Mononuclear cell (primary cell): ENCODE data around the gene AFF3. TPM values are rescaled to one million over a fixed set of nuclear protein-coding genes. Genes with fewer than 3 reads are reported as not detected.

Source experiments
- H3K27me3 ChIP-seq: 2 replicates; pipeline ENCODE4 v1.6.0; 2011; ENCODE audit warnings: low read length, control low read depth; ENCODE audit not compliant: insufficient read depth
- H3K4me1 ChIP-seq: 2 replicates; pipeline ENCODE4 v1.5.1; 2011; ENCODE audit warnings: mild to moderate bottlenecking, low read length, control low read depth; ENCODE audit not compliant: insufficient read depth
- H3K4me3 ChIP-seq: 2 replicates; pipeline ENCODE4 v1.5.1; 2011; ENCODE audit warnings: mild to moderate bottlenecking, low read length, moderate library complexity
- H3K9me3 ChIP-seq: 2 replicates; pipeline ENCODE4 v1.5.1; 2011; ENCODE audit warnings: low read depth, mild to moderate bottlenecking, control low read depth, low read length
- total RNA-seq: library from RNA; depleted of rRNA; stranded (reverse); fragments of >200 nt; gene quantifications from one replicate; pipeline ENCODE4 v1.2.3, GENCODE V29; 2012

Gene AFF3, protein sequence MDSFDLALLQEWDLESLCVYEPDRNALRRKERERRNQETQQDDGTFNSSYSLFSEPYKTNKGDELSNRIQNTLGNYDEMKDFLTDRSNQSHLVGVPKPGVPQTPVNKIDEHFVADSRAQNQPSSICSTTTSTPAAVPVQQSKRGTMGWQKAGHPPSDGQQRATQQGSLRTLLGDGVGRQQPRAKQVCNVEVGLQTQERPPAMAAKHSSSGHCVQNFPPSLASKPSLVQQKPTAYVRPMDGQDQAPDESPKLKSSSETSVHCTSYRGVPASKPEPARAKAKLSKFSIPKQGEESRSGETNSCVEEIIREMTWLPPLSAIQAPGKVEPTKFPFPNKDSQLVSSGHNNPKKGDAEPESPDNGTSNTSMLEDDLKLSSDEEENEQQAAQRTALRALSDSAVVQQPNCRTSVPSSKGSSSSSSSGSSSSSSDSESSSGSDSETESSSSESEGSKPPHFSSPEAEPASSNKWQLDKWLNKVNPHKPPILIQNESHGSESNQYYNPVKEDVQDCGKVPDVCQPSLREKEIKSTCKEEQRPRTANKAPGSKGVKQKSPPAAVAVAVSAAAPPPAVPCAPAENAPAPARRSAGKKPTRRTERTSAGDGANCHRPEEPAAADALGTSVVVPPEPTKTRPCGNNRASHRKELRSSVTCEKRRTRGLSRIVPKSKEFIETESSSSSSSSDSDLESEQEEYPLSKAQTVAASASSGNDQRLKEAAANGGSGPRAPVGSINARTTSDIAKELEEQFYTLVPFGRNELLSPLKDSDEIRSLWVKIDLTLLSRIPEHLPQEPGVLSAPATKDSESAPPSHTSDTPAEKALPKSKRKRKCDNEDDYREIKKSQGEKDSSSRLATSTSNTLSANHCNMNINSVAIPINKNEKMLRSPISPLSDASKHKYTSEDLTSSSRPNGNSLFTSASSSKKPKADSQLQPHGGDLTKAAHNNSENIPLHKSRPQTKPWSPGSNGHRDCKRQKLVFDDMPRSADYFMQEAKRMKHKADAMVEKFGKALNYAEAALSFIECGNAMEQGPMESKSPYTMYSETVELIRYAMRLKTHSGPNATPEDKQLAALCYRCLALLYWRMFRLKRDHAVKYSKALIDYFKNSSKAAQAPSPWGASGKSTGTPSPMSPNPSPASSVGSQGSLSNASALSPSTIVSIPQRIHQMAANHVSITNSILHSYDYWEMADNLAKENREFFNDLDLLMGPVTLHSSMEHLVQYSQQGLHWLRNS (N-terminal part only)
- 21.9 TPM for total RNA-seq

DNA sequence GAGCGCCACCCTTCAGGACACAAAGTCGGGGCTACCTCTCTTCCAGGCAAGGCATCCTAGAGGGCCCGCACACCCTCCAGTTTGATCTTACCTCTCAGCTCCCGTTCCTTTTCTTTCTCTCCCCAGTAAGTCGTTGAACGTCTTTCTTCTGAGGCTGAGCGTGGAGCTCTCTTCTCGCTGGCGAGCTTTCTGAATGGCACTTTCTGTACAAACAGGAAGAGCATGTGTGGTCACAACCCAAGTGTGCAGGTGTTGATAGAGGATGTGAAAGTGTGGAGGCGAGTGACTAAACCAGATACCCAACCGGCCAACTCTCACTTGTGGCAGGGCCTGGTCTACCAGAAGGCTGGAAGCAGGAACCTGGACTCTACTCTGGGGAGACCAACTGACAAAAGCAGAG lies at the start of gene AFF3:
Gene AFF3, minus strand, starts transcription at position 198 of the 400 bp plus-strand sequence. CDS start 38,136 bp downstream, outside the sequence.
- Histone ChIP-seq H3K4me3 (peak within 1 kb of the TSS; percentile 54), H3K27me3 (no peaks in the 10 kb centered on the region), H3K9me3 (no peaks in the 10 kb centered on the region), H3K4me1 (peaks cover 53% of the 10 kb centered on the region)

DNA sequence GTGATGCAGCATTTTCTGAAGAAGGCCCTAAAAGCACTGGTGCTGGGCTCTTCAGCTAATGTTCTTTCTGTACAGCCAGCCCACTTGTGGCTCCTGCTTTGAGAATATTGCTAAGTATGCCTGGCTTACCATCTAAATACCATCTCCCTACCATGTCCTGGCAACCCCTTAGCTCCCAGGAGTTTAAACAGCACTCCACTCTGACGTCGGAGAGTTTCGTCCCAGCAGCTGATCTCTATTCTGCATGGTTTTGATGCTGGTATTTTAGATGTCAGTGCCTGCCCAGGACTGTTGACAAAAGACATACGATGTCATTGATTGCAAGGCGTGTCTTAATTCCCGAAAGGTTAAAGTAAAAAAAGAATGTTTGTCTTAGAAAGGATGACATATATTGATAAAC lies 47.0 kb upstream of the AFF3 start:
- no peak overlapping the region for H3K4me3 ChIP-seq
- H3K9me3 ChIP-seq, result no peaks in the 10 kb centered on the region
- H3K27me3 ChIP-seq, result no peaks in the 10 kb centered on the region
- H3K4me1 ChIP-seq, result peaks cover 48% of the 10 kb centered on the region

DNA sequence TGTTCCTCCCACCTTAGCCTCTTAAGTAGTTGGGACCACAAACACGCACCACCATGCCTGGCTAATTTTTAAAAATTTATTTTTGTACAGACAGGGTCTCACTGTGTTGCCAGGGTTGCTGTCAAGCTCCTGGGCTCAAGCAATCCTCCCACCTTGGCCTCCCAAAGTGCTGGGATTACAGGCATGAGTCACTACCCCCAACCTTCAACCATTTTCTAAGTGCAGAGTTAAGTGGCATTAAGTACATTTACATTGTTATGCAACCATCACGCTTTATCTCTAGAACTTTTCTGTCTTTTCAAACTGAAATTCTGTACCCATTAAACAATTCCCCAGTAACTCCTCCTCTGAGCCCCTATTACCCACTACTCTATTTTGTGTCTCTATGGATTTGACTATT lies 45.9 kb upstream of the AFF3 start:
- H3K4me1 ChIP-seq, result peaks cover 48% of the 10 kb centered on the region
- H3K27me3 ChIP-seq, result no peaks in the 10 kb centered on the region
- H3K4me3 ChIP-seq, result no peak overlapping the region
- H3K9me3 ChIP-seq, result no peaks in the 10 kb centered on the region

DNA sequence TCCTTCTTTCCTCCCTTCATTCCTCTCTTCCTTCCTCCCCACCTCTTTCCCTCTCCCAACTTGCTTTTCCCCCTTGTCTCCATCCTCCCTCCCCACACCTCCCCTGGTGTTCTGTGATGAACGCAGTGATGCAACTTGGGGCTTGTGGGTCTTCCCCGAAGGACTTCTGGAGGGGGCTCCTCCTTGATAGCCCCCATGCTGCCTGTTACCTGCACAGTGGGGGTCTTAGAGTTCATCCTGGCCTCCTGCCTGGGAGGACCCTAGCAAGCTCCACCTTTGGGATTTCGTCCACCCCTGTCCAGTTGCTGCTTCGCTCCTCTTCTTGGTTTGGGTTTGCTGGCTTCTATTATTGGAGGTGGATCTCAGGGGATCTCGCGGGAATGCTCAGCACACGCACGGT lies 43.7 kb upstream of the AFF3 start:
- no peak overlapping the region for H3K4me3 ChIP-seq
- peaks cover 39% of the 10 kb centered on the region for H3K4me1 ChIP-seq
- no peaks in the 10 kb centered on the region for H3K27me3 ChIP-seq
- no peaks in the 10 kb centered on the region for H3K9me3 ChIP-seq

DNA sequence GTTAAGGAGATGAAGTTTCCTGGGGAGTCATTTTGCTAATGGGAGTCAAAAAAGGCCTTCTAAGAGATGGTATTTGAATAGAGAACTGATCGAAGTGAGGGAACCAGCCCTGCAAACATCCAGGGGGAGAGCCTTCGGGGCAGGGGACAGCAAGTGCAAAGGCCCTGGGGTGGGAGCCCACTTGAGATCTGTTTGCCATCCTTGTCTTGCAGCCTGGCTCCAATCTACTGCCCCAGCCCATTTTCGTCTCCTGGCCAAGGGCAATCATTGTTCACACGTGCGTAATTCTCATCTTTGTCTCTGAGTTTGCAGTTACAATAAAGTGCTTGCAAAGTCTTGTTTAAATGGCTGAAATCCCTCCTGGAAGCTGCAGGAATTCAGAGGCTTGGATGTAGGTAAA lies 43.1 kb upstream of the AFF3 start:
- Histone ChIP-seq H3K27me3 (no peaks in the 10 kb centered on the region), H3K4me3 (no peak overlapping the region), H3K9me3 (no peaks in the 10 kb centered on the region), H3K4me1 (peaks cover 39% of the 10 kb centered on the region)

DNA sequence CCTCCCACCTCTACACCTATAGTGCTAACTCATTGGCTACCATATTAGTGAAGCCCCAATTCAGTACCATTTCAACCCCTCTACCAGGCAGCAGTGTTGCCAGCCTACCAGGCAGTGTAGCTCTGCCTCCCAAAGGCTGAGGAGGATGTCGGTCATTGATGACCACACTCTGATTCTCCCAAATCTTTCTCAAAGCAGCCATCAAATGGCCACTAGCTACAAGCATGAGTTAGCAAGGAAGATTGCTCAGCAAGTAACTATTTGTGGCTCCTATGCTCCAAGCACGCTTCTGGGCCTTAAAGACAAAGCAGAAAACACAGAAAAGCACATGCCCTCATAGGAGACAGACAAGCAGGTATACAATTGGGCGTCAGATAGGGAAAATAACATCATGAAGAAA lies 42.7 kb upstream of the AFF3 start:
- Histone ChIP-seq H3K4me3 (no peak overlapping the region), H3K27me3 (no peaks in the 10 kb centered on the region), H3K4me1 (peaks cover 39% of the 10 kb centered on the region), H3K9me3 (no peaks in the 10 kb centered on the region)

DNA sequence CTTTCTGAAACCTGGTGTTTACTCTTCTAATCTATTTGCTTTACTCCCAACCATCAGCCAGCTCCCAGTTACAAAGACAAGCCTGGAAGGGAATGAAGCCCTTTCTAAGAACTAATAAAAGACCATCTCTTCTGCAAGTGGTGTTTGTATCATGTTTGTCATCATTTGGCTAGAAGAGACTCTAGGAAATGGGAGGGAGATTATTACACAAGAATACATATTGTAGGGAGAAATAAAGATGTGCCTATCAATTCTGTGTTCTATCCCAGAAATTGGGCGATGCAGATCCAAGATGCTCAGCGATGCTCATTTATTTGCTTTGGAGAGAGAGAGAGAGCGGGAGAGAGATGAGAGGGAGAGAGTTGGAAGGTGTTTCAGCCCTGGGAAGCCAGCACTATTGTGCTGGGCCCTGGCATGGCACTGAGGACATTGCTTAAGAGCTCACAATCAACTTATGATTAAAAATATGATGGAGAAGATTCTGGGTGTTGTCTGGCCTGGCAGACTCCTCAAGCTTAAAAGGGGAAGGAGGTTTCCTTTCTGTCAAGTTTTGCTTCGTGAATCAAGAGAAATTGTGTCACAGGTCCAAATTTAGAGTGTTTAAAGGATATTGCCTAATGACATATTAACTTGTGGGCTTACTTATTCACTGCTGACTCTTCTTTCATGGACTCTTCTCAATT lies 41.8 kb upstream of the AFF3 start:
- no peaks in the 10 kb centered on the region for H3K27me3 ChIP-seq
- H3K9me3 ChIP-seq, result no peaks in the 10 kb centered on the region
- peaks cover 39% of the 10 kb centered on the region for H3K4me1 ChIP-seq
- H3K4me3 ChIP-seq, result no peak overlapping the region

DNA sequence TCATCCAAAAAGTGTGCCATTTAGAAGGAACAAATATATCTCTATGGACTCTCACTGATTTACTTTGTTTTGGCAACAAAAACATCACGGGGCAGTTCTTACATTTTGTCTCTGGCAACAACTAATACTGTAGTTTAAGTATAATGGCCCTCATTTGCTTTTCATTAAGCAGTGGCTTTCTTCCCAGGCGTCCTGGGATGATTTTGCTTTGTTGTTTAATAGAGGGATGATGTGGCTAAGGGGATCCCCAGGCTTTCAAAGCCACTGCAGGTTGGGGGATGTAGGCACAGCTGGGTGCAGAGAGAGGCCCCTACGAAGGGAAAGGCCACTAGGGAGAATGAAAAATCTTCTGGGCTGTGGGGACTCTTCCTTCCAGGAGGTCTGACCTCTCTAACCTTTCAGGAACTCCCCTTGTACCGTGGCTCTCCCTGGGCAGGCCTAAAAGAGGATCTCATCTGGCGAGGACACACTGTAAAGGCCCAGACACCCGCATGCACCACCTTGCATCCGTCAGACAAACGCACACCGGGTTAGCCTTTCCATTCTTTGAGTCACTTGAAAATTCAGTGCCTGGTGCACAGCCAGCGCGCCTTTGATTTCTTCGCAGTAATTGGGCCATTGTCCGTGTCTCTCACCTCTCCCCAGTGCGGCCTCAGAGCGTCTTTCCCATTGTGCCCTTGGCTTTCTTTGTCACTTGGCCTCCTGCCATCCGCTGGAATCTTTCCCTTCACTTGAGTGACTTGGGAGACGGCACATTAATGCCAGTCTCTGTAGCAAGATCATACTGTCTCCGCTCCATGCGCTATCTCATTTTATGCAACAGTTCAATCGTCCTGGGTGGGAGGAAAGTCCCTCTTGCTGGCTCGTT lies 40.3 kb upstream of the AFF3 start:
- H3K27me3 ChIP-seq, result no peaks in the 10 kb centered on the region
- H3K4me3 ChIP-seq, result no peak overlapping the region

DNA sequence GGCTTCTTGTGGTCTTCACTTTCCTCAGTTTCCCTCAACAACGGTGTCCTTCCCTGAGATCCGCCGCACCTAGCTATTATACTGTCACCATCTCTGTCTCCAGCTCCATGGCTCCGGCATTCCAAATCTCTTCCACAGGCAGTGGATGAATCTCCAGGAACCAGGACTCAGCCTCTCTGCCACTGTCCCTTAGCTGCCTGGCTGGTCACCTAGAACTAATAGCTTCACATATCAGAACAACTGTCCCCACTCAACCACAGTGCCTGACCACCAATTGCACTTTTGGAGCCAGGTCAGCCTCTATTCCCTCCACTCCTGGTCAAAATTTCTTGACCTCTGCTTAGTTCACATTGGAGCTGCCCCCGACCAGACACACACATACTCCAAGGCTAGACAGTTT lies 38.1 kb upstream of the AFF3 start:
- Histone ChIP-seq H3K4me1 (peaks cover 33% of the 10 kb centered on the region), H3K4me3 (no peak overlapping the region), H3K27me3 (no peaks in the 10 kb centered on the region), H3K9me3 (no peaks in the 10 kb centered on the region)

More for the DNA sequence above, 40.3 kb upstream of the AFF3 start:
- Histone ChIP-seq H3K9me3 (no peaks in the 10 kb centered on the region), H3K4me1 (peaks cover 39% of the 10 kb centered on the region)

DNA sequence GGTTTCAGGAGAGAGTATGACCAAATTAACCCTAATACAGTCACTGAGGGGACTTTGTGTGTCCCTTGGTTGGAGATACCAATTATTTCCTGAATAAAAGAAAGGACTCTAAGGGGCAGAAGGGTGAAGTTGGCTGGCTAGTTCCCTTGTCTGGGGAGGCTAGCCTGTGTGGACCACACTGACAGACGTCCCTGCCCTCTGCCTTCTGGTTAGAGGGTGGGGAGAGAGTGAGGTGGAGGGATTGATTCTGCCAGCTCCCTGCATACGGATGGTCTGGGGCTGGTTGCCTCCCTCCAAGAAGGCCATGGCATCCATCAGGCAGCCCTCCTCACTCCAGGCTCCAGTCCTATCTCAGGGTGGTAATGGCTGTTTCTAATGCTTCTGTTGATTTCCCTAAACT lies 37.4 kb upstream of the AFF3 start:
- no peaks in the 10 kb centered on the region for H3K9me3 ChIP-seq
- no peak overlapping the region for H3K4me3 ChIP-seq
- no peaks in the 10 kb centered on the region for H3K27me3 ChIP-seq
- peaks cover 26% of the 10 kb centered on the region for H3K4me1 ChIP-seq

DNA sequence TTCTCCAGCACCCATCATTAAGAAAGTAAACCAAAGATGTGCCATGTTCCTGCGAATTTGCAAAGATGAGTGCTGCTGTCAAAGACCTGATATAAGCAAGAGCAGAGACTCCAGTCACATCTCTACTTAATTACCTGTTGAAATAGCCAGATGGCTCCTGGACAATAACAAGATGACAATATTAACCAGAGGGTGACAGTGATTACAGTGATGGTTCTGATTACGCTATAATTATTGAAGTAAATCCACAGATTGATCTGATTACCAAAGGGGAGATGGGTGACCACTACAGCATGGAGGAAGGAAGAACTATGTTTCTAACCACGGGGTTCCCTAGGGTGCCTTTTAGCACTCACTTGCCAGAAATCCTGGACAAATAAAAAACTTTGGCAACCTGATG lies 36.5 kb upstream of the AFF3 start:
- H3K9me3 ChIP-seq, result no peaks in the 10 kb centered on the region
- no peak overlapping the region for H3K4me3 ChIP-seq
- no peaks in the 10 kb centered on the region for H3K27me3 ChIP-seq
- peaks cover 21% of the 10 kb centered on the region for H3K4me1 ChIP-seq

DNA sequence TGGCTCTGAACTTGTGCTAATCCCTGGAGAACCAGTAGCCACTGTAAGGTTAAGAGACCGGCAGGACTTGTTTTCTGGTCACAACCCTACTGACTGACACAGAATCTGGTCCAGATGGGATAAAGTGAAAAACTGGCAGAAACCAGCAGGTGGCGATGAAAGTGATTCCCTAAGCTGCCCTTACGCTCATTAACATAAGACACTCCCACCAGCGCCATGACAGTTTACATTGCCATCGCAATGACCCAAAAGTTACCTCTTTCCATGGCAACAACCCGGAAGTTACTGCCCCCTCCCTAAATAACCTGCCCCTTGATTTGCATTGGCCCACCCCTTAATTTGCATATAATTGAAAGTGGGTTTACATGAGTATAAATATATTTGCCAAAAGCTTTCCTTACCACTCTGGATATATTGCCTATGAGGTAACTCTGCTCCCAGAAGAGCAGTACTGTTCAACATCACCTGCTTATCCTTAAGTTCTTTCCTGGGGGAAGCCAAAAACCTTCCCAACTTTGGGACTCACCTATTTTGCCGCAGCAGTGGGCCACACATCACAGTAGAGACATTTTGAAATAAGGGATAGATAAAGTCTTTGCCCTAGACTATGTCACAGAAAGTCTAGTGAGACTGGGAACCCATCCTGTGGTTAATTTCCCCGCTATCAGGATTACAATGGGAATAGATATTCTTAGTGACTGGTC lies 35.8 kb upstream of the AFF3 start:
- H3K9me3 ChIP-seq, result no peaks in the 10 kb centered on the region
- no peak overlapping the region for H3K4me3 ChIP-seq
- H3K27me3 ChIP-seq, result no peaks in the 10 kb centered on the region
- H3K4me1 ChIP-seq, result peaks cover 16% of the 10 kb centered on the region

DNA sequence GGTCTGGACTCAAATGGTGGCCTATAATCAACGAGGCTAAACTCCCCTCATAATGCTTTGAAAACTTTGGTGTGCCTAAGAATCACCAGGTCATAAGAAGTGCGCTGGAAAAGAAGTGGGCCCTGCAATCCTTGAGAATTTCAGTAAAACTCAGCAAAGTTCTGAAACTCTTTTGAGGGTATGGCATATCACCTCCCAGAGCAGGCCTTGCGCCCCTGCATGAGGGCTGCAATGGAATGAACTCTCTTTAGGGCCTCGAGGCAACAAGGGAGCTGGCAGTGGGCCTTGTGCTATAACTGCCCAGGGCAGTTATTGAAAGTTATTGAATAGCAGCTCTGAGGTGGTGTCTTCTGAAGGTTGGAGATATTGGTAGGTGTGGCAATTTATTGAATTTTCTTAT lies 34.5 kb upstream of the AFF3 start:
- Histone ChIP-seq H3K4me3 (no peak overlapping the region), H3K9me3 (no peaks in the 10 kb centered on the region), H3K27me3 (no peaks in the 10 kb centered on the region), H3K4me1 (peaks cover 6% of the 10 kb centered on the region)
